Measurements from ENCODE around the gene INTS13.

DNA sequence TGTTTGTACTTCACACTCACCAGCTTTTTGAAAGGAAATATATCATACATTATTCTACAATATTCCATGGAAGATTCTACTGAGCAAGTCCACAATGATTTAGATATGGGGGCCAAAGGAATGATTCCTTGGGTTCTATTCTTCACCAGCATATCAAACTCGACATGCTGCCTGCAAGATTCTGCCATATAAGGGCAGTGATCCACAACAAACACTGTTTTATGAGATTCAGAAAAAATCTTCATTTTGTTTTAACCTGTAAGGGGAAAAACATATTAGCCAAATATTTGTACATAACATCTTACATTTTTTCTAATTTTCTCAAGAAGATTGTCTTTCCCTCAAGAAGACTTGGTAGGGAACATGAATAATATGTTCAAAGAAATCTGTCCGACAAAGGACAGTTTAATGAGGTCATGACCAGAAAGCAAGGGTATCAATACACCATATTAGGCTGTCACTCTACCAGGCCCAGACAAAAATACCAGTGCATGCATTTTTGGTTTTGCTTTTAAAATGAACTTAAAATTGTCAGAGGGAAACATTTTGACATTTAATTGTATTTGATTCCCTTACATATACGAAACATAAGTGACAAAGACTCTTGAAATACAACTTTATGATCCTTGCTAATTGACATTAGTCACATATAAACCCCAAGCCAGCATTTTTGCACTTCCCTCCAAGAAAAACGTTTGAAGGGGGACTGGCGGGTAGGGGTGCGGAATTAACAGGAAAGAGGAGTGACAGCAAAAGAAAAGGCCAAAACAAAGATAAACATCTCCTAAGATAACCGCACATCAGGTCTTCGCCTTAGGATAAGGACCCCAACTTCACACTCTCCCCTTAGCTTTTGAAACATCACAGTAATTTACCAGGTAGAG, 980 bp downstream of the INTS13 start:
- no peak for TF ChIP-seq CTCF (IDR thresholded peaks at IDR 0.05)
- TF ChIP-seq ELF1 (IDR thresholded peaks at IDR 0.05) = no peak
- no peak for TF ChIP-seq YY1 (IDR thresholded peaks at IDR 0.05; ENCODE audit: low read depth)
- TF ChIP-seq SIN3A (IDR thresholded peaks at IDR 0.05; ENCODE audit: borderline replicate concordance, low read depth, low read length) = no peak
- TF ChIP-seq TAF1 (IDR thresholded peaks at IDR 0.05; ENCODE audit: borderline replicate concordance, low read depth, low read length) = no peak
- TF ChIP-seq RAD21 (IDR thresholded peaks at IDR 0.05; ENCODE audit: low read length) = no peak
- TF ChIP-seq, protein P1, sequence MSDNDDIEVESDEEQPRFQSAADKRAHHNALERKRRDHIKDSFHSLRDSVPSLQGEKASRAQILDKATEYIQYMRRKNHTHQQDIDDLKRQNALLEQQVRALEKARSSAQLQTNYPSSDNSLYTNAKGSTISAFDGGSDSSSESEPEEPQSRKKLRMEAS (IDR thresholded peaks at IDR 0.05; ENCODE audit: low read depth) = no peak
- TF ChIP-seq TCF12 (IDR thresholded peaks at IDR 0.05) = no peak
- TF ChIP-seq GABPA (IDR thresholded peaks at IDR 0.05; ENCODE audit: low read depth) = no peak
- no peak for TF ChIP-seq USF2 (IDR thresholded peaks at IDR 0.05; ENCODE audit: borderline replicate concordance, low read depth, low read length)
- TF ChIP-seq POLR2AphosphoS5 (IDR thresholded peaks at IDR 0.05; ENCODE audit: low read depth, low read length) = no peak

Data from SK-N-SH (cell line).